Right ventricle myocardium superior (tissue), 1 donor: ENCODE measurements around the gene FAM151A. TPM values are rescaled to one million over a fixed set of nuclear protein-coding genes. Genes with fewer than 3 reads are reported as not detected.
"Not testable (repeated sequence)": the region's sequence is repeated elsewhere in the genome, so short reads cannot be mapped to it uniquely, and the experiment has no call there.

Experiments used
- ATAC-seq: fragments of 200-7000 bp; cut with Tn5 transposase; one replicate; pipeline ENCODE4 v1.9.1; 2020; ENCODE audit warnings: mild to moderate bottlenecking; ENCODE audit not compliant: poor library complexity
- DNase-seq: peaks from one replicate; pipeline ENCODE4 v3.0.0-alpha.2; 2020
- intact Hi-C: fragments of 100-400 bp; cut with DNase I; formaldehyde crosslinking; loops from one replicate; pipeline ENCODE4 v1.11.2; 2022
- total RNA-seq: library from RNA; stranded (reverse); fragmentation: NEBNext Ultra II Directional; extraction: Animal tissue kit (Norgen Biotek cat#: 25700); gene quantifications from one replicate; pipeline ENCODE4 v1.2.1, GENCODE V29; 2021
- donor health status: DM: no; HTN: yes; CAD: no; lungs with severe emphysema.

FAM151A gene
- total RNA-seq, 1 donor from 2014 or later: 2.1 TPM

- no peak for DNase-seq
- intact Hi-C loops: no loop called here
Measured at GRCh38 chr1:54640863-54641836, 17.8 kb upstream of the FAM151A start, which contains the start of gene MROH7. TSS of gene MROH7 (plus strand) at chr1:54641786. CDS start at chr1:54652927, 11,141 bp downstream.

GRCh38 chr1:54640361-54640760 is 17.0 kb upstream of the FAM151A start:
- ATAC-seq: no peak
- intact Hi-C loops: no loop called here
- no peak for DNase-seq

More at GRCh38 chr1:54640863-54641836, 17.8 kb upstream of the FAM151A start, which contains the start of gene MROH7:
- ATAC-seq: no peak

GRCh38 chr1:54636461-54637446 is 13.4 kb upstream of the FAM151A start:
- DNase-seq, ATAC-seq, intact Hi-C loops: not testable (repeated sequence)

GRCh38 chr1:54635804-54636203 is 12.5 kb upstream of the FAM151A start:
- ATAC-seq, intact Hi-C loops, DNase-seq: not testable (repeated sequence)

- DNase-seq (no peak), ATAC-seq (no peak)
- intact Hi-C loops: no loop called here
Measured at GRCh38 chr1:54627196-54627595, 3.9 kb upstream of the FAM151A start.

GRCh38 chr1:54624466-54625464 is 1.4 kb upstream of the FAM151A start:
- peak; percentile 48 for ATAC-seq
- no peak for DNase-seq
- intact Hi-C loops: no loop called here

- DNase-seq (no peak), ATAC-seq (no peak)
- intact Hi-C loops: no loop called here
Measured at GRCh38 chr1:54619749-54620148, 3.6 kb downstream of the FAM151A start.

- intact Hi-C loops: no loop called here
- DNase-seq (no peak), ATAC-seq (peak; percentile 28)
Measured at GRCh38 chr1:54615531-54616279, 7.6 kb downstream of the FAM151A start.

GRCh38 chr1:54614563-54614962 is 8.8 kb downstream of the FAM151A start:
- DNase-seq (no peak), ATAC-seq (no peak)
- intact Hi-C loops: no loop called here

- intact Hi-C loops: no loop called here
- ATAC-seq (no peak), DNase-seq (no peak)
Measured at GRCh38 chr1:54614024-54614423, 9.3 kb downstream of the FAM151A start.

- intact Hi-C loops: no loop called here
- ATAC-seq: no peak
- no peak for DNase-seq
Measured at GRCh38 chr1:54611621-54612020, 11.7 kb downstream of the FAM151A start.

- intact Hi-C loops: no loop called here
- ATAC-seq (no peak), DNase-seq (no peak)
Measured at GRCh38 chr1:54610601-54611580, 12.4 kb downstream of the FAM151A start.

GRCh38 chr1:54610048-54610447 is 13.3 kb downstream of the FAM151A start:
- no peak for DNase-seq
- no peak for ATAC-seq
- intact Hi-C loops: no loop called here

GRCh38 chr1:54609301-54609921 is 13.9 kb downstream of the FAM151A start:
- intact Hi-C loops: no loop called here
- DNase-seq: no peak
- peak; percentile 7 for ATAC-seq

- intact Hi-C loops: no loop called here
- ATAC-seq (no peak), DNase-seq (no peak)
Measured at GRCh38 chr1:54608566-54609230, 14.6 kb downstream of the FAM151A start.
